Karpas-422 (cell line): ENCODE data around the gene CGB5. TPM values are rescaled to one million over a fixed set of nuclear protein-coding genes. Genes with fewer than 3 reads are reported as not detected.

Source experiments
- DNase-seq: peaks from one replicate; pipeline ENCODE4 v3.0.0-alpha.2; 2015
- H2AFZ ChIP-seq: fragments of 200-600 bp; sonication (generic); 2 replicates; pipeline ENCODE4 v1.6.1; 2014; ENCODE audit warnings: antibody characterized with exemption, low read length, mixed read lengths
- H3K27ac ChIP-seq: fragments of 200-600 bp; sonication (generic); 2 replicates; pipeline ENCODE4 v1.5.1; 2014; ENCODE audit warnings: mild to moderate bottlenecking, low read length, moderate library complexity
- H3K27me3 ChIP-seq: fragments of 200-600 bp; sonication (generic); 2 replicates; pipeline ENCODE4 v1.6.1; 2014; ENCODE audit warnings: low read length, mixed read lengths
- H3K36me3 ChIP-seq: fragments of 200-600 bp; sonication (generic); 2 replicates; pipeline ENCODE4 v1.6.1; 2014; ENCODE audit warnings: low read length, mixed read lengths; ENCODE audit not compliant: insufficient read depth
- H3K4me1 ChIP-seq: fragments of 200-600 bp; sonication (generic); 2 replicates; pipeline ENCODE4 v1.6.1; 2014; ENCODE audit warnings: mild to moderate bottlenecking, low read length, mixed read lengths
- H3K4me2 ChIP-seq: fragments of 200-600 bp; sonication (generic); 2 replicates; pipeline ENCODE4 v1.6.1; 2014; ENCODE audit warnings: low read length, low read depth, mild to moderate bottlenecking; ENCODE audit not compliant: poor library complexity, severe bottlenecking
- H3K4me3 ChIP-seq: fragments of 200-600 bp; sonication (generic); 2 replicates; pipeline ENCODE4 v1.5.1; 2014; ENCODE audit warnings: mild to moderate bottlenecking, antibody characterized with exemption, low read length, mixed read lengths
- H3K79me2 ChIP-seq: fragments of 200-600 bp; sonication (generic); 2 replicates; pipeline ENCODE4 v1.6.1; 2014; ENCODE audit warnings: mild to moderate bottlenecking, low read length, mixed read lengths
- H3K9ac ChIP-seq: fragments of 200-600 bp; sonication (generic); 2 replicates; pipeline ENCODE4 v1.6.0; 2014; ENCODE audit warnings: low read length
- H3K9me2 ChIP-seq: fragments of 200-600 bp; sonication (generic), shearing (Covaris generic); replicated peaks from 2 replicates; pipeline ENCODE4 v1.6.0; 2014; ENCODE audit warnings: mild to moderate bottlenecking, low read length, moderate library complexity; ENCODE audit not compliant: insufficient read depth
- H3K9me3 ChIP-seq: fragments of 300-700, 200-600 bp; sonication (generic); 2 replicates; pipeline ENCODE4 v1.6.1; 2014; ENCODE audit warnings: low read length, mixed read lengths
- H4K20me1 ChIP-seq: fragments of 200-600 bp; sonication (generic); 2 replicates; pipeline ENCODE4 v1.6.1; 2014; ENCODE audit warnings: mild to moderate bottlenecking, antibody characterized with exemption, low read length, low read depth; ENCODE audit not compliant: insufficient read depth
- total RNA-seq: library from RNA; depleted of rRNA; stranded (reverse); fragments of >200 nt; shearing (Covaris generic); gene quantifications from 2 replicates; pipeline ENCODE4 v1.2.3, GENCODE V29; 2014; ENCODE audit warnings: low replicate concordance

The CGB5 gene
- total RNA-seq, 1 experiment from 2014 or later: not detected

DNA sequence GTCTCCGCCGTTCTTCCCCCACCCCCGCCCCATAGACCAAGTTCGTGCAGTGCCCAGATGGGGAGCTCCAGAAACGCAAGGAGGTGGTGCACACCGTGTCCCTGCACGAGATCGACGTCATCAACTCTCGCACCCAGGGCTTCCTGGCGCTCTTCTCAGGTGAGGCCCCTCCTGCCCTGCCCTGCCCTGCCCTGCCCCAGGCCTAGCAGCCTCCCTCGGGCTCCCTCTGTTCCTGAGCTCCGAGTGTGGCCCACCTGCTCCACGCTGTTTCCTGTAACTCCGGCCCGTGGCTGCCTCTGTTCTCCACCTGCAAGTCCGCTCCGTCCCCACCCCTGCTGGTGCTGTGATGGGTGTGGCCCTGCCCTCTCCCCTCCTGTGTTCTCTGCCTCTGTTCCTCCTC is 33.2 kb upstream of the CGB5 start:
- no peak overlapping the region for H3K27ac ChIP-seq
- H2AFZ ChIP-seq: no peak overlapping the region
- DNase-seq: no peak
- no peaks in the 10 kb centered on the region for H3K9me2 ChIP-seq
- no peaks in the 10 kb centered on the region for H3K4me1 ChIP-seq
- no peaks in the 10 kb centered on the region for H3K27me3 ChIP-seq
- H3K79me2 ChIP-seq: no peaks in the 10 kb centered on the region
- no peak overlapping the region for H3K4me3 ChIP-seq
- H3K9ac ChIP-seq: no peak overlapping the region
- H3K36me3 ChIP-seq: peaks cover 22% of the 10 kb centered on the region
- H3K9me3 ChIP-seq: no peaks in the 10 kb centered on the region
- H4K20me1 ChIP-seq: 0 out of 2 replicates have a peak, but pooled peaks cover 8% of the 10 kb centered on the region
- no peak overlapping the region for H3K4me2 ChIP-seq

GRCh38 chr19:49011194-49011593 is 32.5 kb upstream of the CGB5 start:
- no peak overlapping the region for H3K27ac ChIP-seq
- 0 out of 2 replicates have a peak, but pooled peaks cover 8% of the 10 kb centered on the region for H4K20me1 ChIP-seq
- DNase-seq: no peak
- no peak overlapping the region for H2AFZ ChIP-seq
- no peaks in the 10 kb centered on the region for H3K27me3 ChIP-seq
- no peak overlapping the region for H3K4me3 ChIP-seq
- H3K36me3 ChIP-seq: peaks cover 22% of the 10 kb centered on the region
- H3K9me3 ChIP-seq: no peaks in the 10 kb centered on the region
- no peaks in the 10 kb centered on the region for H3K79me2 ChIP-seq
- H3K4me1 ChIP-seq: no peaks in the 10 kb centered on the region
- H3K9me2 ChIP-seq: no peaks in the 10 kb centered on the region
- no peak overlapping the region for H3K9ac ChIP-seq
- H3K4me2 ChIP-seq: no peak overlapping the region

- Histone ChIP-seq H3K9ac (no peak overlapping the region), H4K20me1 (peaks cover 5% of the 10 kb centered on the region; the same call in 1 of the 2 replicates), H3K4me1 (0 out of 2 replicates have a peak, but pooled peaks cover 4% of the 10 kb centered on the region), H3K36me3 (peaks cover 10% of the 10 kb centered on the region; the same call in 1 of the 2 replicates), H3K9me3 (no peaks in the 10 kb centered on the region), H3K4me2 (no peak overlapping the region), H2AFZ (no peak overlapping the region), H3K27ac (no peak overlapping the region), H3K27me3 (no peaks in the 10 kb centered on the region), H3K79me2 (no peaks in the 10 kb centered on the region), H3K9me2 (no peaks in the 10 kb centered on the region), H3K4me3 (no peak overlapping the region)
- DNase-seq: no peak
Observed at GRCh38 chr19:49014123-49014869, 29.4 kb upstream of the CGB5 start.

- H3K9me3 ChIP-seq: no peaks in the 10 kb centered on the region
- H3K27me3 ChIP-seq: no peaks in the 10 kb centered on the region
- H3K4me2 ChIP-seq: no peak overlapping the region
- no peak overlapping the region for H2AFZ ChIP-seq
- H3K79me2 ChIP-seq: no peaks in the 10 kb centered on the region
- no peak overlapping the region for H3K27ac ChIP-seq
- no peak overlapping the region for H3K4me3 ChIP-seq
- H3K36me3 ChIP-seq: peaks cover 6% of the 10 kb centered on the region; the same call in 1 of the 2 replicates
- no peak overlapping the region for H3K9ac ChIP-seq
- H3K9me2 ChIP-seq: no peaks in the 10 kb centered on the region
- H4K20me1 ChIP-seq: peaks cover 10% of the 10 kb centered on the region; the same call in 1 of the 2 replicates
- DNase-seq: no peak
- 0 out of 2 replicates have a peak, but pooled peaks cover 4% of the 10 kb centered on the region for H3K4me1 ChIP-seq
Observed at GRCh38 chr19:49014870-49015255, 28.8 kb upstream of the CGB5 start.

DNA sequence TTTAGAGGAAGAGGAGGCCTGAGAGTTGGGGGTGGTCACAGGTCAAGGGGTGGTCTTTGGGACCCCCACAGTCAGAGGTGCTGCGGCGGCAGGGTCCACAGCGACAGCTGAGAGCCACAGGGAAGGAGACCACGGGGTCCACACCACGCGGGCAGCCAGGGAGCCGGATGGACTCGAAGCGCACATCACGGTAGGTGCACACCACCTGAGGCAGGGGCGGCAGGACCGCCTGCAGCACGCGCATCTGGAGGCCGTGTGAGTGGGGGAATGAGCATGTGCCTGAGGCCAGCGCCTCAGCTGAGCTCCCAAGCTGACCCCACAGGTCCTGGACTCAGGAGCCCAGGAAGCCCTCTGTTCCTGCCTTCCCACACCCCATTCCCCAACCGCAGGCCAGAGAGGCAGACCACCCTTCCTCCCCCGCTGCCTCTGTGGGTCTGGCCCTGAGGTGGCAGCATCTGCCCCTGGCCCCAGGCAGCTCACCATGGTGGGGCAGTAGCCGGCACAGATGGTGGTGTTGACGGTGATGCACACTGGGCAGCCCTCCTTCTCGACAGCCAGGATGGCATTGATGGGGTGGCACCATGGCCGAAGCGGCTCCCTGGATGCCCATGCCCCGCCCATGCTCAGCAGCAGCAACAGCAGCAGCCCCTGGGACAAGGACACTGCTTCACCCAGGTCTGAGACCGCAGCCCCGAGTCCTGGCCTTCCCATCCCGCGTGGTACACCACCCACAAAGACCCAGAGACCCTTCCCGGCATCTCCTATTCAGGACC is 27.4 kb upstream of the CGB5 start:
- peaks cover 6% of the 10 kb centered on the region; the same call in 1 of the 2 replicates for H3K36me3 ChIP-seq
- no peaks in the 10 kb centered on the region for H3K9me3 ChIP-seq
- no peak overlapping the region for H3K9ac ChIP-seq
- no peaks in the 10 kb centered on the region for H3K27me3 ChIP-seq
- H2AFZ ChIP-seq: no peak overlapping the region
- H3K4me1 ChIP-seq: peaks cover 16% of the 10 kb centered on the region
- H3K79me2 ChIP-seq: no peaks in the 10 kb centered on the region
- no peak for DNase-seq
- H3K9me2 ChIP-seq: no peaks in the 10 kb centered on the region
- H3K4me3 ChIP-seq: no peak overlapping the region
- no peak overlapping the region for H3K4me2 ChIP-seq
- H4K20me1 ChIP-seq: peaks cover 22% of the 10 kb centered on the region; the same call in 1 of the 2 replicates
- H3K27ac ChIP-seq: no peak overlapping the region

- DNase-seq: no peak
- Histone ChIP-seq H3K27ac (no peak within 1 kb of the TSS), H3K9me2 (no peaks in the 10 kb centered on the region), H3K4me3 (no peak within 1 kb of the TSS), H3K9me3 (no peaks in the 10 kb centered on the region), H3K4me1 (peaks cover 16% of the 10 kb centered on the region), H4K20me1 (peaks cover 27% of the 10 kb centered on the region; the same call in 1 of the 2 replicates), H3K4me2 (no peak within 1 kb of the TSS), H3K79me2 (no peaks in the 10 kb centered on the region), H3K27me3 (no peaks in the 10 kb centered on the region), H3K9ac (no peak within 1 kb of the TSS), H2AFZ (no peak within 1 kb of the TSS), H3K36me3 (peaks cover 6% of the 10 kb centered on the region; the same call in 1 of the 2 replicates)
Observed at GRCh38 chr19:49017041-49017665, 26.5 kb upstream of the CGB5 start, which contains the start of gene LHB. TSS of gene LHB (minus strand) at chr19:49017091. CDS start at chr19:49017081, 10 bp downstream.

DNA sequence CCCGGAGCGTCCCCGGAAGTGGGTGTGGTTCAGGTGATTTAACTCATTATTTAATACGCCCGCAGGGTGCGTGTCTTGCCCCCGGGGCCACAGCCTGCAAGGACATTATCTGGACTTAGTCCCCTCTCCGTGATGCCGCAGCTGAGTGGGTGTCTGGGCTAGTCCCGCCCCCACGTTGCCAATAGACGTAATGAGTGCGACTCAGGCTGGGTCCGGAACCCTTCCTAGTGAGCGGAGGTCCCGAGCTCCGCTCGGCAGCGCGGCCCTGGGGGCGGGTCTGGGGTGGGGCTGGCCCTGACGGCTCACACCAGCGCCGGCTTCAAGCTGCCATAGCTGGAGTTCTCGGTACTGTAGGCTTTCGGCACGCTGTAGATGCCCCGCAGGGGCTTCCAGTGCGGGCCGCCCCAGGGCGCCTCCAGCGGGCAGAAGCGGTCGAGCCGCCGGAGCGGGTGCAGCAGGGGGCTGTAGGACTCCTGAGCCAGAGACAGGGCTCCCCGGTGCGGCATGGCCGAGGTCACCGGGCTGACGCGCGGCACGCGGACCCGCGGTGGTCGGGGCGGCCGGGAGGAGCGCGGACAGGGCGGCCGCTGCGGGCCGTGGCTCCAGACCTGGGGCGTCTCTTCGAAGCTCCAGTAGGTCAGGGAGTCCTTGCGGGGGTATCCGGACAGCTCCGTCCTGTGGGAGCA is 25.8 kb upstream of the CGB5 start:
- Histone ChIP-seq H3K4me1 (peaks cover 16% of the 10 kb centered on the region), H3K9me2 (no peaks in the 10 kb centered on the region), H2AFZ (no peak overlapping the region), H3K4me3 (no peak overlapping the region), H3K79me2 (no peaks in the 10 kb centered on the region), H3K27ac (no peak overlapping the region), H3K9ac (no peak overlapping the region), H3K4me2 (no peak overlapping the region), H3K36me3 (peaks cover 6% of the 10 kb centered on the region; the same call in 1 of the 2 replicates), H4K20me1 (peaks cover 27% of the 10 kb centered on the region; the same call in 1 of the 2 replicates), H3K27me3 (no peaks in the 10 kb centered on the region), H3K9me3 (no peaks in the 10 kb centered on the region)
- DNase-seq: peak; percentile 75
